ENCODE data around the gene TSFM.

DNA sequence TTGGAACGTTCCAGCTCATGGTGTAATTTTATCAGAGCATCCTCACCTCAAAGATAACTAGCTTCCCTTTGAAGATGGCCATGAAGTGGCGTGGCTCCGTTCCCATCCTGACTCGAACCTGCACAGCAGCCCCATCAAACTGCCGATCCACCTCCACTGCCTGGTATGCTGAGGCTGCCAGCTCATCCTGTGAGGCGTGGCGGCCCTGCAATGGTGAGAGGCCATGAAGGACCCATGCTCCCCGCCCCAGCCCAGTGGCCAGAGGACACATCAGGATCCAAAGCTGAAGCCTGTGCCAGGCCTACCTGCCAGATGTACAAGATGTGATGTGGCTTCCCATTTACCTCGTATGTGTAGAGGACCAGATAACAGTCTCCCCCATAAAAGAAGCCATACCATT lies 24.7 kb downstream of the TSFM start:
- TF ChIP-seq, protein P1, sequence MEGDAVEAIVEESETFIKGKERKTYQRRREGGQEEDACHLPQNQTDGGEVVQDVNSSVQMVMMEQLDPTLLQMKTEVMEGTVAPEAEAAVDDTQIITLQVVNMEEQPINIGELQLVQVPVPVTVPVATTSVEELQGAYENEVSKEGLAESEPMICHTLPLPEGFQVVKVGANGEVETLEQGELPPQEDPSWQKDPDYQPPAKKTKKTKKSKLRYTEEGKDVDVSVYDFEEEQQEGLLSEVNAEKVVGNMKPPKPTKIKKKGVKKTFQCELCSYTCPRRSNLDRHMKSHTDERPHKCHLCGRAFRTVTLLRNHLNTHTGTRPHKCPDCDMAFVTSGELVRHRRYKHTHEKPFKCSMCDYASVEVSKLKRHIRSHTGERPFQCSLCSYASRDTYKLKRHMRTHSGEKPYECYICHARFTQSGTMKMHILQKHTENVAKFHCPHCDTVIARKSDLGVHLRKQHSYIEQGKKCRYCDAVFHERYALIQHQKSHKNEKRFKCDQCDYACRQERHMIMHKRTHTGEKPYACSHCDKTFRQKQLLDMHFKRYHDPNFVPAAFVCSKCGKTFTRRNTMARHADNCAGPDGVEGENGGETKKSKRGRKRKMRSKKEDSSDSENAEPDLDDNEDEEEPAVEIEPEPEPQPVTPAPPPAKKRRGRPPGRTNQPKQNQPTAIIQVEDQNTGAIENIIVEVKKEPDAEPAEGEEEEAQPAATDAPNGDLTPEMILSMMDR (conservative IDR thresholded peaks at IDR 0.05; ENCODE audit: low read depth, low read length), result no peak
- no peak for TF ChIP-seq EZH2 (IDR thresholded peaks at IDR 0.05; ENCODE audit: borderline replicate concordance, low read depth, low read length, poor library complexity, severe bottlenecking)

Data from A673 (cell line).